HG02588 (cell line): ENCODE data around the gene TAX1BP1.
"Not testable (repeated sequence)": the region's sequence is repeated elsewhere in the genome, so short reads cannot be mapped to it uniquely, and the experiment has no call there.

ENCODE experiments used
- ATAC-seq: cut with Tn5 transposase; IDR thresholded peaks from one replicate; pipeline ENCODE4 v1.9.1; 2021; ENCODE audit warnings: mild to moderate bottlenecking, moderate library complexity; ENCODE audit not compliant: unreplicated experiment

Gene TAX1BP1

GRCh38 chr7:27737616-27738015 lies 2.3 kb upstream of the TAX1BP1 start:
- ATAC-seq = no peak

GRCh38 chr7:27739301-27739908 lies 557 bp upstream of the TAX1BP1 start:
- ATAC-seq = peak; percentile 33

GRCh38 chr7:27740449-27741086 lies 606 bp downstream of the TAX1BP1 start:
- peak; percentile 76 for ATAC-seq

GRCh38 chr7:27742091-27742710 lies 2.2 kb downstream of the TAX1BP1 start:
- ATAC-seq = not testable (repeated sequence)

- ATAC-seq = no peak
Measured at GRCh38 chr7:27745064-27745583, 5.2 kb downstream of the TAX1BP1 start.

- no peak for ATAC-seq
Measured at GRCh38 chr7:27746486-27746885, 6.5 kb downstream of the TAX1BP1 start.

GRCh38 chr7:27746978-27747377 lies 7.0 kb downstream of the TAX1BP1 start:
- ATAC-seq = no peak

GRCh38 chr7:27747589-27748368 lies 7.8 kb downstream of the TAX1BP1 start:
- ATAC-seq = no peak

- no peak for ATAC-seq
Measured at GRCh38 chr7:27750316-27750715, 10.4 kb downstream of the TAX1BP1 start.

- ATAC-seq = no peak
Measured at GRCh38 chr7:27751888-27752660, 12.1 kb downstream of the TAX1BP1 start.

GRCh38 chr7:27753863-27754262 lies 13.9 kb downstream of the TAX1BP1 start:
- ATAC-seq = no peak

GRCh38 chr7:27756298-27756697 lies 16.3 kb downstream of the TAX1BP1 start:
- ATAC-seq = no peak

GRCh38 chr7:27759491-27759890 lies 19.5 kb downstream of the TAX1BP1 start:
- no peak for ATAC-seq

GRCh38 chr7:27762062-27762461 lies 22.1 kb downstream of the TAX1BP1 start:
- no peak for ATAC-seq

GRCh38 chr7:27763983-27764508 lies 24.1 kb downstream of the TAX1BP1 start:
- no peak for ATAC-seq

- no peak for ATAC-seq
Measured at GRCh38 chr7:27765841-27766240, 25.9 kb downstream of the TAX1BP1 start.

GRCh38 chr7:27767374-27767773 lies 27.4 kb downstream of the TAX1BP1 start:
- no peak for ATAC-seq

GRCh38 chr7:27771111-27771510 lies 31.1 kb downstream of the TAX1BP1 start:
- no peak for ATAC-seq

GRCh38 chr7:27774717-27775328 lies 34.9 kb downstream of the TAX1BP1 start:
- ATAC-seq = no peak

GRCh38 chr7:27775782-27776181 lies 35.8 kb downstream of the TAX1BP1 start:
- no peak for ATAC-seq
